Neutrophil (primary cell): ENCODE data around the gene SPG7.

Source experiments
- H3K27ac ChIP-seq: fragments of 200-600 bp; sonication (generic); 2 replicates; pipeline ENCODE4 v1.5.1; 2016; ENCODE audit warnings: mild to moderate bottlenecking, moderate library complexity
- H3K27me3 ChIP-seq: fragments of 200-600 bp; sonication (generic); 2 replicates; pipeline ENCODE4 v1.6.0; 2016; ENCODE audit warnings: mild to moderate bottlenecking
- H3K36me3 ChIP-seq: fragments of 200-600 bp; sonication (generic); 2 replicates; pipeline ENCODE4 v1.5.1; 2017
- H3K4me1 ChIP-seq, 2 experiments: fragments of 200-600 bp in 1 of 2; sonication (generic) in 1 of 2; 1 replicate in 1 of 2; 2 replicates in 1 of 2; pipeline versions ENCODE4 v1.5.1 to v1.6.1; 2013 to 2016; ENCODE audit warnings: low read depth in 1 of 2, low read length in 1 of 2, mild to moderate bottlenecking in 1 of 2, moderate library complexity in 1 of 2; ENCODE audit not compliant: control insufficient read depth in 1 of 2, insufficient read depth in 1 of 2
- H3K4me3 ChIP-seq, 2 experiments: fragments of 200-600 bp in 1 of 2; sonication (generic) in 1 of 2; 1 replicate in 1 of 2; 2 replicates in 1 of 2; pipeline ENCODE4 v1.5.1; 2013 to 2016; ENCODE audit warnings: low read depth in 1 of 2, low read length in 1 of 2, mild to moderate bottlenecking in 1 of 2, moderate library complexity in 1 of 2
- H3K9me3 ChIP-seq: fragments of 200-600 bp; sonication (generic); 2 replicates; pipeline ENCODE4 v1.5.1; 2016
- CTCF ChIP-seq: fragments of 200-600 bp; sonication (generic); IDR thresholded peaks from 2 replicates; pipeline ENCODE4 v1.5.1; 2016; ENCODE audit warnings: antibody characterized with exemption

SPG7 gene

GRCh38 chr16:89502081-89502843, 5.9 kb upstream of the SPG7 start:
- Histone ChIP-seq H3K4me1 (peaks cover 32% of the 10 kb centered on the region in 2 experiments), H3K9me3 (no peaks in the 10 kb centered on the region), H3K27me3 (no peaks in the 10 kb centered on the region), H3K4me3 (no peak overlapping the region), H3K27ac (no peak overlapping the region), H3K36me3 (peaks cover 6% of the 10 kb centered on the region)
- no peak for TF ChIP-seq CTCF

GRCh38 chr16:89504091-89504490, 4.1 kb upstream of the SPG7 start:
- H3K27me3 ChIP-seq: no peaks in the 10 kb centered on the region
- H3K36me3 ChIP-seq: peaks cover under 1% of the 10 kb centered on the region
- no peaks in the 10 kb centered on the region for H3K9me3 ChIP-seq
- H3K27ac ChIP-seq: peak overlapping the region; percentile 31
- no peak for TF ChIP-seq CTCF
- H3K4me1 ChIP-seq: peaks cover 40 to 45% of the 10 kb centered on the region in 2 experiments
- H3K4me3 ChIP-seq: no peak overlapping the region

- peak overlapping the region; percentile 39 to 54 for H3K4me3 ChIP-seq
- H3K27ac ChIP-seq: peak overlapping the region; percentile 93
- H3K9me3 ChIP-seq: no peaks in the 10 kb centered on the region
- H3K4me1 ChIP-seq: peaks cover 40 to 46% of the 10 kb centered on the region in 2 experiments
- peaks cover 2% of the 10 kb centered on the region for H3K36me3 ChIP-seq
- TF ChIP-seq CTCF: peak; percentile 37
- no peaks in the 10 kb centered on the region for H3K27me3 ChIP-seq
These were observed 2.7 kb upstream of the SPG7 start for GRCh38 chr16:89505204-89506112.

- Histone ChIP-seq H3K27me3 (no peaks in the 10 kb centered on the region), H3K27ac (peak overlapping the region; percentile 93), H3K4me1 (peaks cover 38 to 45% of the 10 kb centered on the region in 2 experiments), H3K4me3 (peak overlapping the region; percentile 39 to 54), H3K36me3 (peaks cover 8% of the 10 kb centered on the region), H3K9me3 (no peaks in the 10 kb centered on the region)
- TF ChIP-seq CTCF: no peak
These were observed 2.1 kb upstream of the SPG7 start for GRCh38 chr16:89506113-89506504.

- peaks cover 38 to 45% of the 10 kb centered on the region in 2 experiments for H3K4me1 ChIP-seq
- no peaks in the 10 kb centered on the region for H3K27me3 ChIP-seq
- H3K36me3 ChIP-seq: peaks cover 15% of the 10 kb centered on the region
- no peak for TF ChIP-seq CTCF
- H3K27ac ChIP-seq: peak overlapping the region; percentile 93
- no peaks in the 10 kb centered on the region for H3K9me3 ChIP-seq
- peak overlapping the region; percentile 88 to 99 for H3K4me3 ChIP-seq
These were observed 1.4 kb upstream of the SPG7 start for GRCh38 chr16:89506791-89507191.
